Dendritic cell treated with granulocyte-macrophage colony-stimulating factor and Interleukin-4, amounts not matched to agents 40 ng/mL and 50 ng/mL, for 4 days (primary cell): ENCODE measurements around the gene CCDC198.

Experiments used
- H3K27ac Mint-ChIP-seq: one replicate; pipeline ENCODE4 v1.8.0; 2022; ENCODE audit warnings: mild to moderate bottlenecking, mixed read lengths
- H3K27me3 Mint-ChIP-seq: one replicate; pipeline ENCODE4 v1.8.0; 2022; ENCODE audit warnings: mild to moderate bottlenecking, mixed read lengths
- H3K36me3 Mint-ChIP-seq: one replicate; pipeline ENCODE4 v1.8.0; 2022; ENCODE audit warnings: low read depth, mixed read lengths
- H3K4me1 Mint-ChIP-seq: one replicate; pipeline ENCODE4 v1.8.0; 2022; ENCODE audit warnings: low read depth, mixed read lengths
- H3K4me3 Mint-ChIP-seq: one replicate; pipeline ENCODE4 v1.8.0; 2022; ENCODE audit warnings: mild to moderate bottlenecking, moderate library complexity, mixed read lengths
- H3K9me3 Mint-ChIP-seq: one replicate; pipeline ENCODE4 v1.8.0; 2022; ENCODE audit warnings: mixed read lengths
- intact Hi-C: fragments of 100-400 bp; cut with micrococcal nuclease; formaldehyde crosslinking; loops from one replicate; pipeline ENCODE4 v1.15.0; 2022

The CCDC198 gene, protein sequence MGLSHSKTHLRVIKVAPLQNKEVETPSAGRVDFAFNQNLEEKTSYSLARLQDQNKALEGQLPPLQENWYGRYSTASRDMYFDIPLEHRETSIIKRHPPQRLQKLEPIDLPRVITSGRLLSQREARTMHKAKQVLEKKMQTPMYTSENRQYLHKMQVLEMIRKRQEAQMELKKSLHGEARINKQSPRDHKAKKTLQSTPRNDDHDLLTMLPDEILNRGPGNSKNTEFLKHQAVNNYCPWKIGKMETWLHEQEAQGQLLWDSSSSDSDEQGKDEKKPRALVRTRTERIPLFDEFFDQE

DNA sequence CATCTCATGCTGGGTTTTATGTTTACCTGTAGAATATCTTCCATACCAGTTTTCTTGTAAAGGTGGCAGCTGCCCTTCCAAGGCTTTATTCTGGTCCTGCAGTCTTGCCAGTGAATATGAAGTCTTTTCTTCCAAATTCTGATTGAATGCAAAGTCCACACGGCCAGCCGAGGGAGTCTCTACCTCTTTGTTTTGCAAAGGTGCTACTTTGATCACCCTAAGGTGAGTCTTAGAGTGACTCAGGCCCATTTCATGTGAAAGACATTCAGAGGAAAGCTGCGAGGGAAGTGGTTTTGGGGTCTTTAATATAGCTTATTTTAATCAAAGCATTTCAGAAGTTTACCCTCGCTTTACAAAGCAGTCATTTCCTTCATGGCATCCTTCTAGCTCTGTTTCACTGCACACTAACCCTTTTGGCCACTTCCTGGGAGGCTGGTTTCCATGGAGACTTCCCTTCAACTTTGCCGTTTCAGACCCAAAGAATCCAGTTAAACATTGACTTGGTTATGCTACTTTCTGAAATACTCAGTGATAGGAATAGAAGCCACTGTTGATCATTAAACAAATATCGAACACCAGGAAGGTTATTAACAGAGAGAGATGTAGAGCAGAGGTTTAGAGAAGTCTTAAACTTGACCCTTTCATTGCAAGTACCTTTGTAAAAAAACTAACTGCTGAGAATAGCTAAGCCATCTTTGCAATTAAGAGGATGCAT is at the start of gene CCDC198:
Gene CCDC198 (minus strand): TSS at position 391 of the 715 bp plus-strand sequence. CDS start 142 bp downstream, at position 249.
- no peaks in the 10 kb centered on the region for H3K36me3 Mint-ChIP-seq
- no peaks in the 10 kb centered on the region for H3K9me3 Mint-ChIP-seq
- H3K4me3 Mint-ChIP-seq = no peak within 1 kb of the TSS
- H3K27me3 Mint-ChIP-seq = no peaks in the 10 kb centered on the region
- no peaks in the 10 kb centered on the region for H3K4me1 Mint-ChIP-seq
- intact Hi-C loops = no loop called here
- H3K27ac Mint-ChIP-seq = no peak within 1 kb of the TSS

DNA sequence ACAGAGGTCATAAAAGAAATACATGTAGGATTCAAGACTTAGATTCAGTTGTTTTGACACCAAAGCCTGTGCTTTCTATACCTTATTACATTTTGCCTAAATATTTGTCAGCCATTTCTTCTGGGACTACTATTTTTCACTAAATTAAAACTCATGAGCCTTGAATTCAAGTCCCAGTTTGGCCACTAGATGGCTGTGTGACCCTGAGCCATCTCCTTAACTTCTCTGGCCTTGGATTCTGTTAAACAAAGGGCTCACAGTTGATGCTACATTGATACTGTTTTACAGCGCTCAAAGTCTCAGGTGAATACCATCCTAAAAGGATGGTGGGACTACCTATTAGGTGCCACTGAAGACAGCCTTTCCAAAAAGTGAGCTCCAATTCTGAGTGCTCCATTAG is 39.6 kb upstream of the CCDC198 start:
- Mint-ChIP-seq H3K27me3 (no peaks in the 10 kb centered on the region), H3K4me1 (no peaks in the 10 kb centered on the region), H3K36me3 (no peaks in the 10 kb centered on the region), H3K27ac (no peak overlapping the region), H3K9me3 (peaks cover 17% of the 10 kb centered on the region), H3K4me3 (no peak overlapping the region)
- intact Hi-C loops = no loop called here

DNA sequence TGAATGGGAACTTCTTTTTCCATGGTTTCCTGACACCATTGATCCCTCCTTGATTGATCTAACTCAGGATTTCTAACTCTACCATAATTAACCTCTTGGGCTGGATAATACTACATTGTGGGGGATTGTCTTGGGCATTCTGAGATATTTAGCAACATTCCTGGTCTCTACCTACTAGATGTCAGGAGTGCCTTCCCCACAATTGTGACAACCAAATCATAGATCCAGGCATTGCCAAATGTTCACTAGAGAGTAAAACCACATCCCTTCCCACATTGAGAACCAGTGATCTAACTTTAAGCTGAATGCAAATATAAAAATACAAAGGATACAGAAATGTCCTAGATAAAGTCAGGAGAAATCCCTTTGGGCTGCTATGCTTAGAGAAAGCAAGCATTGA is 36.9 kb upstream of the CCDC198 start:
- H3K27me3 Mint-ChIP-seq = no peaks in the 10 kb centered on the region
- H3K9me3 Mint-ChIP-seq = peaks cover 12% of the 10 kb centered on the region
- H3K27ac Mint-ChIP-seq = no peak overlapping the region
- H3K4me3 Mint-ChIP-seq = no peak overlapping the region
- intact Hi-C loops = no loop called here
- no peaks in the 10 kb centered on the region for H3K36me3 Mint-ChIP-seq
- H3K4me1 Mint-ChIP-seq = no peaks in the 10 kb centered on the region

DNA sequence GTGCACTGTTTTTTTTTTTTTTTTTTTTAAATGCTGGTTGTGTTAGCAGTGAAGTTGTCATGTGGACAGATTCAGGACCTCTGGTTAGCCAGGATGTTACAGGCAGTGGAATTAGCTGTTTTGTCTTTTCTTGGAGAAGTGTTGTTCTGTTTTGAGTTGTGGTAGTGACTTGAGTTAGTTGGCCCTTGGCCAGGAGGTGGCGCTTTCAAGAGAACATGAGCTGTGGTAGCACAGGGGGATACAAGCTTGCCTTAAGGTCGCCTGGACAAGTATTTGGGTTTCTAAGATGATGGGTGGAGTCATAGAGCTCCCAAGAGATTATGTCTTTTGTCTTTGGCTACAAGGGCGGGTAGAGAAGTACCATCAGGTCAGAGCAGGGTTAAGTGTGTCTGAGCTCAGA is 33.3 kb upstream of the CCDC198 start:
- intact Hi-C loops = no loop called here
- no peak overlapping the region for H3K27ac Mint-ChIP-seq
- no peaks in the 10 kb centered on the region for H3K36me3 Mint-ChIP-seq
- H3K4me1 Mint-ChIP-seq = no peaks in the 10 kb centered on the region
- no peak overlapping the region for H3K4me3 Mint-ChIP-seq
- H3K9me3 Mint-ChIP-seq = peaks cover 40% of the 10 kb centered on the region
- H3K27me3 Mint-ChIP-seq = no peaks in the 10 kb centered on the region

DNA sequence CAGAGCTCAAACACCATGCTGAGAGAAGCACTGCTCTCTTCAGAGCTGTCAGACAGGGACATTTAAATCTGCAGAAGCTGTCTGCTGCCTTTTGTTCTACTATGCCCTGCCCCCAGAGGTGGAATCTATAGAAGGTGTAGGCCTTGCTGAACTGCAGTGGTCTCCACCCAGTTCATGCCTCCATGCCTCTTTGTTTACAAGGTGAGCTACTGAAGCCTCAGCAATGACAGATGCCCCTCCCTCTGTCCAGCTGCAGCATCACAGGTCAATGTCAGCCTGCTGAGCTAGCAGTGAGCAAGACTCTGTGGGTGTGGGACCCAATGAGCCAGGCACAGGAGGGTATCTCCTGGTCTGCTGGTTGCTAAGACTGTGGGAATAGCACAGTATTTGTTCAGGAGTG is 25.4 kb upstream of the CCDC198 start:
- intact Hi-C loops = no loop called here
- no peak overlapping the region for H3K27ac Mint-ChIP-seq
- no peaks in the 10 kb centered on the region for H3K4me1 Mint-ChIP-seq
- no peak overlapping the region for H3K4me3 Mint-ChIP-seq
- no peaks in the 10 kb centered on the region for H3K36me3 Mint-ChIP-seq
- H3K9me3 Mint-ChIP-seq = peaks cover 49% of the 10 kb centered on the region
- H3K27me3 Mint-ChIP-seq = no peaks in the 10 kb centered on the region

DNA sequence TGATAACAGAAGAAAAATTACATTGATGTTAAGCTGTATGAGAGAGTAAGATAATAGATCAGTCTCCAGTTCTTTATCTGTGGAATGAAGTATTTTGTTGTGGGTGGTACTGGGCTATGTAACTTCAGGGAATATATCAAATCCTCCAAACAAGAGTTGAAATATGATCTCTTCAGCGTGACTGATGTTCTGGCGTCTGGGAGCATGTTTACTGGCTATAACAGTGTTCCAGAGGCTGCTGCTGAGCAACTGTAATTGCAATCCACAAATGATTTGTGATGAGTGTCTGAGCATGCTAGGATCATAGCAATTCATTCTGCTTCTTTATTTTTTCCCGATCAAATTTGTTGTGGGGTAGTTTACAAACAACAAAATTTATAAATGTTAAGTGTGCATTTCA is 18.6 kb upstream of the CCDC198 start:
- Mint-ChIP-seq H3K27me3 (no peaks in the 10 kb centered on the region), H3K9me3 (peaks cover 13% of the 10 kb centered on the region), H3K4me1 (no peaks in the 10 kb centered on the region), H3K4me3 (no peak overlapping the region), H3K27ac (no peak overlapping the region), H3K36me3 (no peaks in the 10 kb centered on the region)
- intact Hi-C loops = no loop called here

DNA sequence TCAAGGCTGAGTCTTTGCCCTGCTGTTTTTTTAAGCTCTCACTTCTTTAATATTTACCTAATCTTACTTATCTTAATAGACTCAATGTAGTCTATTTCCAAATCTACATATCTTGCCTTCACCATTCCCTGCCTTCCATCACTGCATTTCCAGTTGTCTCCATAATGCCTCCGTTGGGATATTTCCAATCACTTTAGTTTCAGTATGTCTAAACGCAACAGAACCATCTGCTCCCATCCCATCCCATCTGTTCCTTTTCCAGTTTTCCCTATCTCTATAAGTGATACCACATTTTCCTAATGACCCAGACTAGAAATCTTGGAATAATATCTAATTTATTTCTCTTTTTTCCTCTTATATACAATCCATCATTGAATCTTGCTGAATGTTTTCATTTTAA is 15.1 kb upstream of the CCDC198 start:
- Mint-ChIP-seq H3K4me3 (no peak overlapping the region), H3K36me3 (no peaks in the 10 kb centered on the region), H3K9me3 (peaks cover 4% of the 10 kb centered on the region), H3K27ac (no peak overlapping the region), H3K4me1 (no peaks in the 10 kb centered on the region), H3K27me3 (no peaks in the 10 kb centered on the region)
- intact Hi-C loops = loop anchor here (1.0 kb wide), 1 partner anchor 27 kb away; no protein-coding TSS in a partner anchor

DNA sequence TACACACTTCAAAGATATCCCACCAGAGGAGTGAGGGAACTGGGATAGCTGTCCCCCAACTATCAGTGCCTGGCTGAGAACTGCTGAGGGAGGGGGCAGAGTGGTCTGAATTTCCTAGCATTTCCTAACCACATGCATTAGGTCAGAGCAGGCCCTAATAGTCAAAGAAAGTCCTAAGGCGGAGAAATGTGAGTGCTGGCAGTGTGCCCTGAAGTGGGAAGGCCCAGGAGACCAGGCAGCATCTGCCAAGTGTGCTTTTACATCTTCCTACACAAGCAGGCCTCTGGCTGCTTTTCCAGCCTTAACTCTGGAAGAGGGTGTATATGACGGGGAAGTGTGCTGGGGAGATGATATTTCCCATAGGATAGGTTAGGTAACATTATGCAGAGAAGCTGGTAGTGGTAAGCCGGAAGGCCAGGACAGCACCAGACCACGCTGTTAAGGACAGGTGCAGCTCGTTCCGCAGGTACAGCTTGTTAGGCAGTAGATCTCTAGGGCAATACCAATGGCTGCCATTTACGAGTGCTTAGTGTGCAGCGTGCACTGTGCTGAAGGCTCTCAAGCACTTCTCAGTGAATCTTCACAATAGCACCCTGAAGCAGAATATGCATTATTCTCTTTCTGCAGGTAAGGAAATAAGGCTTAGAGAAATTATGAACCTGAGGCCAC is 9.1 kb upstream of the CCDC198 start:
- H3K27ac Mint-ChIP-seq = no peak overlapping the region
- no peaks in the 10 kb centered on the region for H3K36me3 Mint-ChIP-seq
- no peak overlapping the region for H3K4me3 Mint-ChIP-seq
- intact Hi-C loops = no loop called here
- no peaks in the 10 kb centered on the region for H3K4me1 Mint-ChIP-seq
- no peaks in the 10 kb centered on the region for H3K27me3 Mint-ChIP-seq
- peaks cover 21% of the 10 kb centered on the region for H3K9me3 Mint-ChIP-seq

DNA sequence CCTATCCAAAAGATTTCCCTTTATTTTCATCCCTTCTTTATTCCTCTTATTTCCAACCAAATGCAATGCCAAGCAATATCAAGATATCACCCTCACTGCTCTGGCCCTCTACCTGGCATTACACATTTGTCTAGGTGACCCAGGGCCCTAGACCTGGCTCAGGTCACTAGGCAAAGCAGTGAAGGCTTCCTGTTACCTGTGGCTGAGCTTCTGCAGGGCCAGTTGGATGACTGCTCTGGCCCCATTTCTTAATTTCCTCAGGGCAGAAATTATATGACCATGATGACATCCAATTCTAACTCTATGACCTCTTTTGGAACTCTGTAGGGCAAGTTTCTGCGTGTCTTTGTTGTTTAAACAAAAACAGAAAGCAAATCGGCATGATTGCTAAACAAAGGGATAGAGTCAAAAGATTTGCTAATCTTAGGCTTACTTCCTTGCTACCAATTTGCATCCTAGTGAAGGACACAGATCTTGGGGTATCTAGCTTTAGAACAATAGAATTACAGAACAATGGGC is 7.4 kb upstream of the CCDC198 start:
- peaks cover 21% of the 10 kb centered on the region for H3K9me3 Mint-ChIP-seq
- no peak overlapping the region for H3K27ac Mint-ChIP-seq
- H3K4me1 Mint-ChIP-seq = no peaks in the 10 kb centered on the region
- H3K27me3 Mint-ChIP-seq = no peaks in the 10 kb centered on the region
- no peak overlapping the region for H3K4me3 Mint-ChIP-seq
- H3K36me3 Mint-ChIP-seq = no peaks in the 10 kb centered on the region
- intact Hi-C loops = no loop called here

DNA sequence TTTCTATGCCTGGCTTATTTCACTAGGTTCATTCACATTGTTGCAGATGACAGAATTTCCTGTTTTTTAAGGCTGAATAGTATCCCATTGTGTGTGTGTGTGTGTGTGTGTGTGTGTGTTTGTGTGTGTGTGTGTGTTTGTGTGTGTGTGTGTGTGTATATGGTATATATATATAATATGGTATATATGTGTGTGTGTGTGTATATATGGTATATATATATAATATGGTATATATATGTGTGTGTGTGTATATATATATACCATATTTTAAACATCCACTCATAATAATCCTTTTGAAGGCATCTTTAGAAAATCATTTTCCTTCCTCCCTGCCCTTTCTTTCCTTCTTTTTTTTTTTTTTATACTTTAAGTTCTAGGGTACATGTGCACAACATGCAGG is 5.0 kb upstream of the CCDC198 start:
- H3K27ac Mint-ChIP-seq = no peak overlapping the region
- no peaks in the 10 kb centered on the region for H3K4me1 Mint-ChIP-seq
- no peak overlapping the region for H3K4me3 Mint-ChIP-seq
- no peaks in the 10 kb centered on the region for H3K36me3 Mint-ChIP-seq
- peaks cover 17% of the 10 kb centered on the region for H3K9me3 Mint-ChIP-seq
- intact Hi-C loops = no loop called here
- no peaks in the 10 kb centered on the region for H3K27me3 Mint-ChIP-seq

DNA sequence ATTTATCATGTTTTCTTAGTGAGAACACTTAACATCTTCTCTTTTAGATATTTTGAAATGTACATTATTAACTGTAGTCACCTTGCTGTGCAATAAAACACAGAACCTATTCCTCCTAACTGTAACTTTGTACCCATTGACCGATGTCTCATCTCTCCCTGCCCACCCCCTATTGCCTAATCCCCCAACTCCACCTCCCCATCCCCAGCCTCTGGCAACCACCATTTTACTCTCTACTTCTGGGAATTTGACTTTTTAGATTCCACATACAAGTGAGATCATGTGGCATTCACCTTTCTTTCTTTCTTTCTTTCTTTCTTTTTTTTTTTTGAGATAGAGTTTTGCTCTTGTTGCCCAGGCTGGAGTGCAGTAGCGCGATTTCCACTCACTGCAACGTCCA is 4.4 kb upstream of the CCDC198 start:
- intact Hi-C loops = no loop called here
- Mint-ChIP-seq H3K27me3 (no peaks in the 10 kb centered on the region), H3K27ac (no peak overlapping the region), H3K36me3 (no peaks in the 10 kb centered on the region), H3K4me3 (no peak overlapping the region), H3K9me3 (peaks cover 10% of the 10 kb centered on the region), H3K4me1 (no peaks in the 10 kb centered on the region)

DNA sequence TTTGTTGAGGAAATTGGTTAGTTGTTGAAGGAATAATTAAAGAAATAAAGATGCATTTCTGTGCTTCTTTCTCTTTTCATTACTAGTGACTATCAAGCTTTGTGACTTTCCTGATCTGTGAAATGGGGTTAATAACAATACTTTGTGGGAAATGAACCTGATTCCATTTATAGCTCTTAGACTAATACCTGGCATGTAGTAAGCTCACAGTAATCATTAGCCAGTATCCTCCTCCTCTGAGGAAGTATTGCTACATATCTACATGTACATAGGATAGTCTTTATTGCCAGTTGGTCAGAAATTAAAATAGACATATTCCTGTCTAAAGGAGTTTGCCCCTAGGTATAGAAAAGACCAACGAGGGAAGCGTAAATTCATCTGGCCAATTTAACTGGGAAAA is 1.8 kb upstream of the CCDC198 start:
- intact Hi-C loops = no loop called here
- H3K4me1 Mint-ChIP-seq = no peaks in the 10 kb centered on the region
- H3K4me3 Mint-ChIP-seq = no peak overlapping the region
- no peaks in the 10 kb centered on the region for H3K36me3 Mint-ChIP-seq
- no peak overlapping the region for H3K27ac Mint-ChIP-seq
- H3K27me3 Mint-ChIP-seq = no peaks in the 10 kb centered on the region
- no peaks in the 10 kb centered on the region for H3K9me3 Mint-ChIP-seq

DNA sequence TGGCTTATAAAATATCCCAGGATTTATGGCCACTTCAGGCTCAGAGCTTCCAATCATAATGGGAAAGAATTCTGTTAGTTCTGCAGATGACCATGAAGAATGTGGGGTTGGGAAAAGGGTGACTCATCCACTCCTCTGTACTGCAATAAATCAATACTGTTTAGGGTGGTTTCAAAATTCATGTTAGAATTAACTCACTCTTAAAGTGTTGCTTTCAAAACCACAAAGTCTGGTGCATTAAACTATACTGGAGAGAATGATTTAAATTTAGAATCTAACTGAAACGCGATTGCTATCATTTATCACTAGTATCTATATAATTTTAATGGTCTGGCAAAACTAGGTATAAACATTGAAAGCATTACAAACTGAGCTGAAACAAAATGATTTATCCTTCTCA is 798 bp downstream of the CCDC198 start:
- Mint-ChIP-seq H3K36me3 (no peaks in the 10 kb centered on the region), H3K27ac (no peak overlapping the region), H3K4me1 (no peaks in the 10 kb centered on the region), H3K27me3 (no peaks in the 10 kb centered on the region), H3K4me3 (no peak overlapping the region), H3K9me3 (no peaks in the 10 kb centered on the region)
- intact Hi-C loops = no loop called here

DNA sequence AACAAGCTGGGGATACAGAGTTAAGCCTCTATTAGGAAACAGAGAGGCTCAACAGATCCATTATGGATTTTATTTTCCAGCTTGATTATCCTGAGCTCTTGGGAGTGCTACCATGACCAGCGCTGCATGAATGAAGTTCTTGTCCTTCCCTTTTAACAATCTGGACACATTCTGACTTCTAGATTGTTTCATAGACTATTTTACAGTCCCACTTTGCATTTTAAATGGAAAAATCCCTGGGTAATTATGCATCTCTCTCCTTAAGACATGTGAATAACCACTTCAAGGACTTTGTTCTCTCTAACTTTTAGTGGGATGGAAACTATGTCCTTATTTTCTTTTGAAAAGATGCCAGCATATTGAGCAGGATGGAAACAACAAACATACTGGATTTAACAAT is 2.0 kb downstream of the CCDC198 start:
- Mint-ChIP-seq H3K4me1 (no peaks in the 10 kb centered on the region), H3K9me3 (no peaks in the 10 kb centered on the region), H3K27me3 (no peaks in the 10 kb centered on the region), H3K36me3 (no peaks in the 10 kb centered on the region), H3K4me3 (no peak overlapping the region), H3K27ac (no peak overlapping the region)
- intact Hi-C loops = no loop called here
